ENCODE data around the gene TGFB1.
"Not testable (repeated sequence)": the region's sequence is repeated elsewhere in the genome, so short reads cannot be mapped to it uniquely, and the experiment has no call there.

Gene TGFB1

DNA sequence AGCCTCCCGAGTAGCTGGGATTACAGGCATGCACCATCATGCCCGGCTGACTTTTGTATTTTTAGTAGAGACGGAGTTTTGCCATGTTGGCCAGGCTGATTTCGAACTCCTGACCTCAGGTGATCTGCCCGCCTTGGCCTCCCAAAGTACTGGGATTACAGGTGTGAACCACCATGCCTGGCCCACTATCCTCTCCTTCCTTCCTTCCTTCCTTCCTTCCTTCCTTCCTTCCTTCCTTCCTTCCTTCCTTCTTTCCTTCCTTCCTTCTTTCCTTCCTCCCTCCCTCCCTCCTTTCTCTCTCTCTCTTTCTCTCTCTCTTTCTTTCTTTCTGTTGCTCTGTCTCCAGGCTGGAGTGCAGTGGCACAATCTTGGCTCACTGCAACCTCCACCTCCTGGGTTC lies 17.4 kb upstream of the TGFB1 start:
- not testable (repeated sequence) for DNase-seq (ENCODE audit: low spot score)

DNA sequence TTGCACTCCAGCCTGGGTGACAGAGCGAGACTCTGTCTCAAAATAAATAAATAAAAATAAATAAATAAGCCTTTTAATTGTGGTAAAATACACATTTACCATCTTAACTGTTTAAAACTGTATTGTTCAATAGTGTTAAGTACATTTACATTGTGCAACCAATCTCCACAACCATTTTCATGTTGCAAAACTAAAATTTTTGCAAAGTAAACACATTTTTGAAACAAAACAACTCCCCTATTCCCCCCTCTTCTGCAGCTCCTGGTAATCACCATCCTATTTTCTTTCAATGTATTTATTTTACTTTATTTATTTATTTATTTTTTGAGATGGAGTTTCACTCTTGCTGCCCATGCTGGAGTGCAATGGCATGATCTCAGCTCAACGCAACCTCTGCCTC lies 16.0 kb upstream of the TGFB1 start:
- no peak for DNase-seq (ENCODE audit: low spot score)

GRCh38 chr19:41367848-41368301 lies 14.2 kb upstream of the TGFB1 start:
- DNase-seq (ENCODE audit: low spot score): no peak

GRCh38 chr19:41366089-41366488 lies 12.4 kb upstream of the TGFB1 start:
- peak; percentile 12 for DNase-seq (ENCODE audit: low spot score)

GRCh38 chr19:41364524-41365391 lies 11.0 kb upstream of the TGFB1 start:
- no peak for DNase-seq (ENCODE audit: low spot score)

- peak; percentile 96 for DNase-seq (ENCODE audit: low spot score)
Measured at GRCh38 chr19:41363753-41364523, 10.2 kb upstream of the TGFB1 start, which contains the start of gene B9D2. TSS of gene B9D2 (minus strand) at chr19:41364149. CDS start at chr19:41363519, 630 bp downstream.

DNA sequence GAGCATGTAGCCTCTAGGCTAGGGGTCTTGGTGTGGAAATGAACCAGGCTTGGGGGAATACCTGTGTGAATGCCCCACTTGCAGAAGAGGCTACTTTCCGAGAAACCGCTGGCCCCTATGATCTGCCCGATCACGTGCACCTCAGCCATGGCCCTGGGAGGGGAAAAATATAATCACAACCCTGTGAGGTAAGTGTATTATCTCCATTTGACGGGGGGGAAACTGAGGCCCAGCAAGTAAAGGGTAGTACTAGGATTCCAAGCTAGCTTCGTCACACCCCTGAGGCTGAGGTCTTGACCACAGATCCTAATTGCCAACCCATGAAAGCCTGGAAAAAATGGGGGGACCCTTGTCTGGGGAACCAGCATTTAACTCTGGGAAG lies 9.6 kb upstream of the TGFB1 start:
- peak; percentile 5 for DNase-seq (ENCODE audit: low spot score)

GRCh38 chr19:41362143-41362847 lies 8.6 kb upstream of the TGFB1 start:
- DNase-seq (ENCODE audit: low spot score): no peak

DNA sequence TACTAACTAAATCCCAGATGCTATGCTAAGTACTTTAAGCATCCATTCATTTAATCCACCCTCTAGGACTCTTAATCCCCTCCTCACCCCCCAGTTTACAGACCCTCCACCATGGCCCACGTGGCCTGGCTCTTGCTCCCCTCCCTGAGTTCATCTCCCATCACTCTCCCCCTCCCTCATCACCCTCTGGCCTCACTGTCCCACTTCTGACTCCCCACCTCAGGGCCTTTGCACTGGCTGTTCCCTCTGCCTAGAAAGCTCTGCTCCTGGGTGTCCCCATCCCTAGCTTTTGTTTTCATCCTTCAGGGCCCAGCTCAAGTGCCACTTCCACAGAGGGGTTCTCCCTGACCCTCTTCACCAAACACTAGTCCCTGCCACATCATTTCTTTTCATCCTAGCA lies 6.0 kb upstream of the TGFB1 start:
- DNase-seq (ENCODE audit: low spot score): no peak

DNA sequence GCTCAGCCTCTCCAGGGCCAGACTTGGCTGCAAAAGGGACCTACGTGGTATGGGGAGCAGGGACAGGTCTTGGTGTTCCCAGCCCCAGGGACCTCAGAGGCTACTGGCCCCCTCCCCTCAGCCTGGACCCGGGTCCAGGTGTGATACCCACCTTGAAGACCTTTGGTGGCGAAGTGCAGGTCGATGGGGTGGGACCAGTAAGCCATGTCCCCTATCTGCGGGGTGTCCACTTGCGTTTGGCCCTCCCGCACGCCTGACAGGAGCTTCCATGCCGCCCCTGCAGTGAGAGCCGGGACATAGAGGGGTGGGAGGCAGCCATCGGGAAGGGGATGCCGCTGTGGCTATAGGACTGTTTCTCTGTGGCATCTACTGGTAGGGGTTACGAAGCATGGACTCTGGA lies 4.0 kb upstream of the TGFB1 start:
- DNase-seq (ENCODE audit: low spot score): no peak

- no peak for DNase-seq (ENCODE audit: low spot score)
Measured at GRCh38 chr19:41356984-41357739, 3.4 kb upstream of the TGFB1 start.

DNA sequence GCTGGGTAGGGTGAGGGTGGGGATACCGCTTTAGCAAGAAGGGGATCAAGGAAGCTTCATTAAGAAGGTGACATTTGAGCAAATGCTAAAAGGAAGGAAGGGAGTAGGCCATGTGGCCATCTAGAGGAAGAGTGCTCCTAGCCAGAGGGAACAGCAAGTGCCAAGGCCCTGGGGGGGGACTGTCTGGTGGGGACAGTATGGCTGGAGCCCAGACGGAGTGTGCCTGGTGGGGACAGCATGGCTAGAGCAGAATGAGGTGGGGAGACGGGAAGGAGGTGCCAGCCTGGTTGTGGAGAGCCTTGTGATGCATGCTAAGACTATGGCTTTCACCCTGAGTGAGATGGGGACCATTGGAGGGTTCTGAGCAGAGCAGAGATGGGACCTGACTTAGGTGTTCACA lies 2.1 kb upstream of the TGFB1 start:
- DNase-seq (ENCODE audit: low spot score): no peak

DNA sequence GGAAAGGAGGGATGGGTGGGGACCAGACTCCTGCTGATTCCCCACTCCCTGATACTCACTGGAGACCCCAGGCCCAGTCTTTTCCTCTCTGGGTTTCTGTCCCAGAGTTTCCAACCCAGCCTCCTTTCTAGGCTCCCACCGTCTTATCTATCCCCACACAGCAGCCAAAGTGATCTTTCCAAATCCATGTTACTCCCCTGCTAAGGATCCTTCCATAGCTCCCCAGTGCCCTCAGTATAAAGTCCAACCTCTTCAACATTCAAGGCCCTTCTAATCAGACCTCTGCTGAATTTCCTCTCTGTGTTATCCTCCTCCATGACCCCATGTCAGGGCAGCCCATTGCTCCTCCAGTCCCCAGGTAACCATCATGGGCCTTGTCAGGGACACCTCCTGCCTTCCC lies 1.3 kb upstream of the TGFB1 start:
- DNase-seq (ENCODE audit: low spot score): no peak

DNA sequence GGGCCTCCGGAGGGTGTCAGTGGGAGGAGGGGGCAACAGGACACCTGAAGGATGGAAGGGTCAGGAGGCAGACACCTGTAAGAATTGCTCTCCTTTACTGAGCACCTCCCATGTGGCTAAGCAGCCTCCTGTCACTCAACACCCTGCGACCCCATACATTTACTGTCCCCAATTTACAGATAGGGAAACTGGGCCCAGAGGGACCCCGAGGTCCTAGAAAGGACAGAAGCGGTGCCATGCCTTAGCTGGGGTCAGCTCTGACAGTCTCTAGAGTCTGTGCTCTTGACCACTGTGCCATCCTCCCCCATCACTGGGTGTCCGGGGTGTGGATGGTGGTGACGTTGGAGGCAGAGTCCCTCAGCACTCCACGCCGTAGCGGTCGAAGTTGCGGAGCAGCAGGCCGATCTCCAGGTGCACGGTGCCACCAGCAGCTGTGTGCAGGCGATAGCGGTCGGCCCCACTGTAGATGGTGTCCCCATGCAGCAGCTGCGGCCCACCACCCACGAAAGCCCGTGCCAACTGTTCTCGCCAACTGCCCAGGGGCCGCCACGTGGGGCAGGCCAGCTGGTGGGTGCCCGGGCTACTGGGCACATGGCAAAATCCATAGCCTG lies 726 bp upstream of the TGFB1 start:
- DNase-seq (ENCODE audit: low spot score): no peak

GRCh38 chr19:41352609-41353465 lies 885 bp downstream of the TGFB1 start:
- peak; percentile 55 for DNase-seq (ENCODE audit: low spot score)

DNA sequence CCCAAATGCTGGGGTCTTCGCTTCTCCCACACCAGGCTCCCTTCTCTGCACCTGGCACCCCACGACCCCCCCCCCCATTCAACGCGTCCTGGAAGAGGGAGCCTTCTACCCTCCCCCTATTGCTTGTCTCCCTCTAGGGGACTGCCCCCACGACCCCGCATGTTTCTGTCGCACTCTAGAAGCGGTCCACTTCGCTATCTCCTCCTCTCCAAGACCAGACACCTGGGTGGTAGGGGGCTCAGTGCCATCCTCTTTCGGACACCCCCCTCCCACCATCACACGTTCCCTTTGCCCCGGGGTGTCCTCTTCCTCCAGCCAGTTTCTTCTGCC lies 1.5 kb downstream of the TGFB1 start:
- DNase-seq (ENCODE audit: low spot score): no peak

GRCh38 chr19:41351339-41352245 lies 2.1 kb downstream of the TGFB1 start:
- no peak for DNase-seq (ENCODE audit: low spot score)

DNA sequence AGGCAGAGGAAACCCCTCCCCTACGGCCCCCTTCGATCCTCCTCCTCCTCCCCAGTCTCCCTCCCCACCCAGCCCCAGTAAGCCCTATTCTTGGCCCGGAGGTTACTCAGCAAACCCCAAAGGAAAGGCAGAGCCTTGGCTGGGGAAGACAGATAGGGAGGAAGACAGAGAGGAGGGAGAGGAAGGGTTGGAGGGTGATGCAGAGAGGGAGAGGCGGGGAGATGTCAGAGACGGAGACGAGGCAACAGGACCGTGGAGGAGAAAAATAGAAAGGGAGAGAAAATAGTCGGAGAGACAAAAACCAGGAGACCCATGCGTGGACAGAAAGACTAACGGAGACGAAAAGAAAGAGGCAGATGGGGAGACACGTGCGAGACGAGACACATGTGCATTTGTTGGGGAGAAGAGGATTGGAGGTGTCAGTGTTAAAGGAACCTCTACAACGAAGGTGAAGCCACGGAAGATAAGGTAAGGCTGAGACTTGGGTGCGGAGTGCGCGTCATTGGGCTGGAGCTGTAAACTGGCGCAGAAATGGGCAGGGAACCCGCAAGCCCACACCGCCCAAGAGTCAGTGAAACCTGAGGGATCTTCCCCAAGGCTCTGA lies 2.9 kb downstream of the TGFB1 start:
- no peak for DNase-seq (ENCODE audit: low spot score)

DNA sequence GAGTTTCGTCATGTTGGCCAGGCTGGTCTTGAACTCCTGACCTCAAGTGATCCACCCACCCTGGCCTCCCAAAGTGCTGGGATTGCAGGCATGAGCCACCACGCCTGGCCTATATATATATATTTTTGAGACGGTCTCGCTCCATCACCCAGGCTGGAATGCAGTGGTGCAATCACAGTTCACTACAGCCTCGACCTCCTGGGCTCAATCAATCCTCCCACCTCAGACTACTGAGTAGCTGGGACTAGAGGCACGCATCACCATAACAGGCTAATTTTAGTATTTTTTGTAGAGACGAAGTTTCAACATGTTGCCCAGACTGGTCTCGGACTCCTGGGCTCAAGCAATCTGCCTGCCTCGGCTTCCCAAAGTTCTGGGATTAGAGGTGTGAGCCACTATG lies 6.8 kb downstream of the TGFB1 start:
- not testable (repeated sequence) for DNase-seq (ENCODE audit: low spot score)

Data from SK-N-DZ (cell line).